Keratinocyte (primary cell): ENCODE results near the gene CMSS1. TPM values are rescaled to one million over a fixed set of nuclear protein-coding genes. Genes with fewer than 3 reads are reported as not detected.

ENCODE experiments used
- DNase-seq: peaks from one replicate; pipeline ENCODE4 v3.0.0-alpha.2; 2011; ENCODE audit warnings: low read depth, missing footprints, low spot score
- FAIRE-seq: peaks from 2 replicates; lab custom pipeline; 2011; peaks lifted over from hg19 to GRCh38; lab: Jason Lieb, UNC
- H2AFZ ChIP-seq: 2 replicates; pipeline ENCODE4 v1.6.0; 2012; ENCODE audit warnings: low read length, control low read depth, inconsistent platforms; ENCODE audit not compliant: control insufficient read depth
- H3K27ac ChIP-seq: 2 replicates; pipeline ENCODE4 v1.5.1; 2011; ENCODE audit warnings: low read length; ENCODE audit not compliant: control insufficient read depth, insufficient read depth
- H3K27me3 ChIP-seq: 3 replicates; pipeline ENCODE4 v1.6.0; 2011; ENCODE audit warnings: low read length; ENCODE audit not compliant: control insufficient read depth, insufficient read depth; ENCODE audit errors: extremely low read depth
- H3K36me3 ChIP-seq, 2 experiments: 2 replicates in 1 of 2; 3 replicates in 1 of 2; pipeline ENCODE4 v1.5.1; 2011; ENCODE audit warnings: low read length in 2 of 2, mild to moderate bottlenecking in 1 of 2; ENCODE audit not compliant: control insufficient read depth in 2 of 2, insufficient read depth in 2 of 2; ENCODE audit errors: extremely low read depth in 1 of 2
- H3K4me1 ChIP-seq: 3 replicates; pipeline ENCODE4 v1.5.1; 2011; ENCODE audit warnings: low read length; ENCODE audit not compliant: control insufficient read depth, insufficient read depth; ENCODE audit errors: extremely low read depth
- H3K4me2 ChIP-seq: 3 replicates; pipeline ENCODE4 v1.6.0; 2011; ENCODE audit warnings: low read depth, low read length; ENCODE audit not compliant: control insufficient read depth, insufficient read depth; ENCODE audit errors: extremely low read depth
- H3K4me3 ChIP-seq, 3 experiments: fragments of 200-600 bp in 1 of 3; sonication (generic) in 1 of 3; 2 replicates in 2 of 3; 3 replicates in 1 of 3; pipeline ENCODE4 v1.5.1; 2011 to 2016; ENCODE audit warnings: low read length in 3 of 3, mild to moderate bottlenecking in 3 of 3, control low read depth in 2 of 3, inconsistent platforms in 1 of 3, low read depth in 1 of 3, mixed read lengths in 1 of 3, mixed run types in 1 of 3, moderate library complexity in 1 of 3; ENCODE audit not compliant: control insufficient read depth in 2 of 3, insufficient read depth in 2 of 3; ENCODE audit errors: extremely low read depth in 1 of 3
- H3K79me2 ChIP-seq: 2 replicates; pipeline ENCODE4 v1.6.0; 2012; ENCODE audit warnings: low read length; ENCODE audit not compliant: control insufficient read depth, insufficient read depth
- H3K9ac ChIP-seq: 3 replicates; pipeline ENCODE4 v1.6.0; 2011; ENCODE audit warnings: low read length; ENCODE audit not compliant: control insufficient read depth, insufficient read depth; ENCODE audit errors: extremely low read depth
- H3K9me1 ChIP-seq: 3 replicates; pipeline ENCODE4 v1.6.0; 2011; ENCODE audit warnings: low read length; ENCODE audit not compliant: control insufficient read depth, insufficient read depth; ENCODE audit errors: extremely low read depth
- H3K9me3 ChIP-seq: 2 replicates; pipeline ENCODE4 v1.5.1; 2012; ENCODE audit warnings: low read depth, low read length; ENCODE audit not compliant: control insufficient read depth
- H4K20me1 ChIP-seq: 3 replicates; pipeline ENCODE4 v1.6.0; 2011; ENCODE audit warnings: low read length; ENCODE audit not compliant: control insufficient read depth, insufficient read depth; ENCODE audit errors: extremely low read depth
- CTCF ChIP-seq, 3 experiments: IDR thresholded peaks in 1 of 3; conservative IDR thresholded peaks in 1 of 3; optimal IDR thresholded peaks in 1 of 3; 2 replicates in 2 of 3; 3 replicates in 1 of 3; pipeline versions ENCODE3 to v1.5.1; 2011; ENCODE audit warnings: low read length in 3 of 3, mild to moderate bottlenecking in 3 of 3, moderate library complexity in 2 of 3, control low read depth in 1 of 3, inconsistent platforms in 1 of 3; ENCODE audit not compliant: insufficient read depth in 2 of 3; ENCODE audit errors: extremely low read depth in 1 of 3
- EZH2 ChIP-seq: IDR thresholded peaks from one replicate; pipeline ENCODE4 v1.6.1; 2012; ENCODE audit warnings: inconsistent platforms, mild to moderate bottlenecking, low read length, moderate library complexity
- dilution Hi-C: fragments of 300-500 bp; cut with MboI; formaldehyde crosslinking; loops from one replicate; pipeline ENCODE4 v1.7.0; 2020; ENCODE audit warnings: low sequenced_read_pairs; ENCODE audit not compliant: extremely low pct_ligation_motif_present
- polyA plus RNA-seq, 5 experiments: library from polyadenylated mRNA; depleted of rRNA in 3 of 5; stranded (reverse) in 3 of 5; stranded (forward) in 1 of 5; unstranded in 1 of 5; fragments of >200 nt; gene quantifications; 1 replicate in 1 of 5; 2 replicates in 3 of 5; 3 replicates in 1 of 5; pipeline versions ENCODE4 v1.2.1 to v1.2.3, GENCODE V29; 2011 to 2012; ENCODE audit warnings: missing spikeins in 2 of 5, low read depth in 1 of 5, low replicate concordance in 1 of 5

Gene CMSS1
- polyA plus RNA-seq, 1 donor (not counting 4 experiments of a cell fraction or from before 2014, with no cell fraction given) = 37.2 TPM

- Histone ChIP-seq H3K9me3 (no peaks in the 10 kb centered on the region), H4K20me1 (no peaks in the 10 kb centered on the region), H2AFZ (no peak overlapping the region), H3K27me3 (no peaks in the 10 kb centered on the region), H3K9ac (no peak overlapping the region), H3K4me3 (no peak overlapping the region), H3K27ac (no peak overlapping the region), H3K79me2 (no peaks in the 10 kb centered on the region), H3K36me3 (no peaks in the 10 kb centered on the region), H3K4me2 (no peak overlapping the region), H3K4me1 (no peaks in the 10 kb centered on the region), H3K9me1 (no peaks in the 10 kb centered on the region)
- TF ChIP-seq CTCF (optimal IDR thresholded peaks at IDR 0.05 in 1 of 3, IDR thresholded peaks at IDR 0.05 in 1 of 3, conservative IDR thresholded peaks at IDR 0.05 in 1 of 3; ENCODE audit: extremely low read depth in 1 of 3, insufficient read depth in 2 of 3, low read length in 3 of 3) (no peak), EZH2 (no peak)
- DNase-seq (no peak), FAIRE-seq (no peak)
- dilution Hi-C loops = no loop called here
Observed at GRCh38 chr3:100086401-100086800, 268.7 kb downstream of the CMSS1 start.

GRCh38 chr3:100087198-100087597 lies 269.5 kb downstream of the CMSS1 start:
- H3K4me2 ChIP-seq = no peak overlapping the region
- no peaks in the 10 kb centered on the region for H3K79me2 ChIP-seq
- no peaks in the 10 kb centered on the region for H3K4me1 ChIP-seq
- DNase-seq (no peak), FAIRE-seq (no peak)
- no peak overlapping the region for H3K27ac ChIP-seq
- H3K9me1 ChIP-seq = no peaks in the 10 kb centered on the region
- no peaks in the 10 kb centered on the region for H3K9me3 ChIP-seq
- no peaks in the 10 kb centered on the region for H3K36me3 ChIP-seq
- H3K9ac ChIP-seq = no peak overlapping the region
- no peaks in the 10 kb centered on the region for H3K27me3 ChIP-seq
- no peak overlapping the region for H3K4me3 ChIP-seq
- TF ChIP-seq CTCF (optimal IDR thresholded peaks at IDR 0.05 in 1 of 3, IDR thresholded peaks at IDR 0.05 in 1 of 3, conservative IDR thresholded peaks at IDR 0.05 in 1 of 3; ENCODE audit: extremely low read depth in 1 of 3, insufficient read depth in 2 of 3, low read length in 3 of 3) = no peak
- TF ChIP-seq EZH2 = no peak
- no peaks in the 10 kb centered on the region for H4K20me1 ChIP-seq
- dilution Hi-C loops = no loop called here
- H2AFZ ChIP-seq = no peak overlapping the region
